Upper lobe of left lung (tissue), 6 donors: ENCODE results near the gene LIPA. TPM values are rescaled to one million over a fixed set of nuclear protein-coding genes. Genes with fewer than 3 reads are reported as not detected.

Experiments used
- ATAC-seq, 2 donors: fragments of 200-7000 bp; cut with Tn5 transposase; one replicate each; pipeline ENCODE4 v1.9.1; 2022; ENCODE audit warnings: mild to moderate bottlenecking in 2 of 2, moderate library complexity in 2 of 2; ENCODE audit not compliant: low FRiP score in 2 of 2
- DNase-seq, 2 donors: peaks; one replicate each; pipeline ENCODE4 v3.0.0-alpha.2; 2019 to 2020
- H3K27ac ChIP-seq, 4 donors: fragments of 200-600 bp; sonication (generic); one replicate each; pipeline ENCODE4 v1.5.1; 2016 to 2019
- H3K27me3 ChIP-seq, 4 donors: fragments of 200-600 bp; sonication (generic); one replicate each; pipeline ENCODE4 v1.5.1; 2017 to 2019
- H3K36me3 ChIP-seq, 4 donors: fragments of 200-600 bp; sonication (generic); one replicate each; pipeline ENCODE4 v1.5.1; 2016 to 2019
- H3K4me1 ChIP-seq, 4 donors: fragments of 200-600 bp; sonication (generic); one replicate each; pipeline ENCODE4 v1.5.1; 2018 to 2019
- H3K4me3 ChIP-seq, 4 donors: fragments of 200-600 bp; sonication (generic); one replicate each; pipeline ENCODE4 v1.5.1; 2017 to 2019; ENCODE audit warnings: mild to moderate bottlenecking in 2 of 4, moderate library complexity in 1 of 4
- H3K9me3 ChIP-seq, 4 donors: fragments of 200-600 bp; sonication (generic); one replicate each; pipeline ENCODE4 v1.5.1; 2018 to 2019
- EP300 ChIP-seq, 4 donors: sonication (generic); formaldehyde crosslinking; IDR thresholded peaks; one replicate each; pipeline ENCODE4 v1.5.1; 2017; ENCODE audit warnings: antibody characterized with exemption in 4 of 4, control low read depth in 2 of 4
- POLR2A ChIP-seq, 4 donors: fragments of 450-650 bp; IDR thresholded peaks; one replicate each; pipeline ENCODE4 v1.5.1; 2016 to 2017; ENCODE audit warnings: antibody characterized with exemption in 4 of 4, mild to moderate bottlenecking in 2 of 4
- POLR2AphosphoS5 ChIP-seq, 2 donors: sonication (generic); formaldehyde crosslinking; IDR thresholded peaks; one replicate each; pipeline ENCODE4 v1.5.1; 2017; ENCODE audit warnings: antibody characterized with exemption in 2 of 2
- WGBS, 2 donors: methylation state at CpG; one replicate each; pipeline ENCODE4 v1.1.5; 2017 to 2018; 5-methylcytosine and 5-hydroxymethylcytosine counted together
- total RNA-seq, 6 donors: library from RNA; depleted of rRNA in 4 of 6; stranded (reverse); fragments of >200 nt in 4 of 6; gene quantifications; one replicate each; pipeline versions ENCODE4 v1.1.0 to v1.2.1, GENCODE V29; 2016 to 2021
- TF ChIP-seq, protein P1 (sequence below), 6 experiments: fragments of 450-650 bp in 4 of 6; fragments of 200-600 bp in 2 of 6; sonication (generic) in 2 of 6; IDR thresholded peaks; one replicate each; pipeline ENCODE4 v1.5.1; 2016 to 2019; ENCODE audit warnings: antibody characterized with exemption in 6 of 6
- donor health status: DM: no; HTN: no; CAD: no; lungs with moderate emphysema.
- donor health status: DM: no; HTN: yes; CAD: no; lungs with severe emphysema.

The LIPA gene
- total RNA-seq, 6 donors from 2014 or later, result 28.5 to 129 (median 70.6) TPM

DNA sequence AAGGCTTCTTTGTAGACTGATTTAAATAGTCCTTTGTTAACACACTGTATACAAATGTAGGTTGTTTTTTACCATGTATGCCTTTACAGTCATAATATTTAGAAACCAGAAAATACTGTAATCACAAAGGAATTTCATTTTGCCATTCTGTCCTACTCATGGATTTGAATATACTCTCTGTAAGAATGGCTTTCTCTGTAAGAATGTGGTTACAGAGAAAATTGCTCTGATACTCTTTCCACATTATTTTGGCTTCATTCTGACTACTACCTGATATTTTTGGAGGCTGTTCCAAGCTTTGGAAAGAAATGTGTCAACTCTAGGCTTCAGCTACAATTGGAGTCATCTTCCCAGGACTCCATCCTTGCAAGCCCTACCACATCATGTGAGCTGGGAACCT, 68.0 kb downstream of the LIPA start:
- Histone ChIP-seq H3K27ac (no peak overlapping the region), H3K4me1 (peaks cover 3 to 13% (median 10%) of the 10 kb centered on the region in 4 donors), H3K9me3 (no peaks in the 10 kb centered on the region), H3K36me3 (no peaks in the 10 kb centered on the region), H3K4me3 (no peak overlapping the region), H3K27me3 (no peaks in the 10 kb centered on the region)
- TF ChIP-seq EP300 (IDR thresholded peaks at IDR 0.05) (no peak), POLR2A (IDR thresholded peaks at IDR 0.05) (no peak), POLR2AphosphoS5 (IDR thresholded peaks at IDR 0.05) (no peak)
- TF ChIP-seq, protein P1, sequence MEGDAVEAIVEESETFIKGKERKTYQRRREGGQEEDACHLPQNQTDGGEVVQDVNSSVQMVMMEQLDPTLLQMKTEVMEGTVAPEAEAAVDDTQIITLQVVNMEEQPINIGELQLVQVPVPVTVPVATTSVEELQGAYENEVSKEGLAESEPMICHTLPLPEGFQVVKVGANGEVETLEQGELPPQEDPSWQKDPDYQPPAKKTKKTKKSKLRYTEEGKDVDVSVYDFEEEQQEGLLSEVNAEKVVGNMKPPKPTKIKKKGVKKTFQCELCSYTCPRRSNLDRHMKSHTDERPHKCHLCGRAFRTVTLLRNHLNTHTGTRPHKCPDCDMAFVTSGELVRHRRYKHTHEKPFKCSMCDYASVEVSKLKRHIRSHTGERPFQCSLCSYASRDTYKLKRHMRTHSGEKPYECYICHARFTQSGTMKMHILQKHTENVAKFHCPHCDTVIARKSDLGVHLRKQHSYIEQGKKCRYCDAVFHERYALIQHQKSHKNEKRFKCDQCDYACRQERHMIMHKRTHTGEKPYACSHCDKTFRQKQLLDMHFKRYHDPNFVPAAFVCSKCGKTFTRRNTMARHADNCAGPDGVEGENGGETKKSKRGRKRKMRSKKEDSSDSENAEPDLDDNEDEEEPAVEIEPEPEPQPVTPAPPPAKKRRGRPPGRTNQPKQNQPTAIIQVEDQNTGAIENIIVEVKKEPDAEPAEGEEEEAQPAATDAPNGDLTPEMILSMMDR (IDR thresholded peaks at IDR 0.05), result no peak
- no peak for ATAC-seq
- DNase-seq, result no peak

DNA sequence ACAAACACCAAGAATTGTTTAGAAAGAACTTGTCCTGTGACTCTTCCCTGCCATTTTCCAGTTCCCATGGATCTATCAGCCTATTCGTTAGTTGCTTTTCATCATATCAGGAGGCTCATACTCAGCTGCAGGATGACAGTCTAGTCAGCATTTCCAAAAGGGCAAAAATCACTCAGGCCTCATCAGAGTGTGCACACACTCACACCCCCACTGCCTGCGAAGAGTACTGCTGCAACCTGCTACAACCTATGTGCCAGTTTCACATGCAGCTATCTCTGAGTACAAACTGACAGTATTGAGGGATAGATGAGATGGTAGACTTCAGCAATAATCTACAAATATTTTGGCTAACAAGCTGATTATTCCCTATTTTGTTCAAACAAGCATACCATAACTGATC, 68.7 kb downstream of the LIPA start:
- Histone ChIP-seq H3K4me1 (peaks cover 3 to 13% (median 10%) of the 10 kb centered on the region in 4 donors), H3K36me3 (no peaks in the 10 kb centered on the region), H3K9me3 (no peaks in the 10 kb centered on the region), H3K4me3 (no peak overlapping the region), H3K27ac (no peak overlapping the region), H3K27me3 (no peaks in the 10 kb centered on the region)
- no peak for ATAC-seq
- TF ChIP-seq EP300 (IDR thresholded peaks at IDR 0.05), result no peak
- no peak for TF ChIP-seq POLR2A (IDR thresholded peaks at IDR 0.05)
- TF ChIP-seq, protein P1 (IDR thresholded peaks at IDR 0.05), result no peak
- no peak for TF ChIP-seq POLR2AphosphoS5 (IDR thresholded peaks at IDR 0.05)
- WGBS, 2 donors, result 94 to 95% methylated on average over 2 of the region's 2 CpGs
- no peak for DNase-seq

DNA sequence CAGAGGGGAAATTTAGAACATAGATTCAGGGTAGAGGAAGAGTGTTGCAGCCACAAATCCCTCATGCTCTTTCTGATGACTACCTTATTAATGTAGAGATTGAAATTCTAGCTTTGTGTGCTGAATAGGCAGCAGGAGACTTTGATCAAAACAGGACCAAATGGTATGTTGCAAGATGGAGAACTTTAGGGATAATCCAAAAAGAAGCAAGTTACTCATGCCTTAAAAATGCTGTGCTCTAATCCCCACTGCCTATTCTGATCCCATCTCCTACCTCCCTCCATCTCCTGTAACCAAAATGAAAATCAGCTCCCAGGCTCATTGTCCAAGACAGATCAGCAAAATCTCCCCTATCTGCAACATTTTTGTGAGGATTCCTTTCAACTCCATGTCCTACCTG, 75.8 kb downstream of the LIPA start:
- TF ChIP-seq EP300 (IDR thresholded peaks at IDR 0.05) (no peak), POLR2A (IDR thresholded peaks at IDR 0.05) (no peak), POLR2AphosphoS5 (IDR thresholded peaks at IDR 0.05) (no peak)
- TF ChIP-seq, protein P1 (IDR thresholded peaks at IDR 0.05), result no peak
- Histone ChIP-seq H3K4me1 (no peaks in the 10 kb centered on the region), H3K9me3 (no peaks in the 10 kb centered on the region), H3K27ac (no peak overlapping the region), H3K27me3 (no peaks in the 10 kb centered on the region), H3K4me3 (no peak overlapping the region), H3K36me3 (no peaks in the 10 kb centered on the region)
- no peak for ATAC-seq
- DNase-seq, result no peak

DNA sequence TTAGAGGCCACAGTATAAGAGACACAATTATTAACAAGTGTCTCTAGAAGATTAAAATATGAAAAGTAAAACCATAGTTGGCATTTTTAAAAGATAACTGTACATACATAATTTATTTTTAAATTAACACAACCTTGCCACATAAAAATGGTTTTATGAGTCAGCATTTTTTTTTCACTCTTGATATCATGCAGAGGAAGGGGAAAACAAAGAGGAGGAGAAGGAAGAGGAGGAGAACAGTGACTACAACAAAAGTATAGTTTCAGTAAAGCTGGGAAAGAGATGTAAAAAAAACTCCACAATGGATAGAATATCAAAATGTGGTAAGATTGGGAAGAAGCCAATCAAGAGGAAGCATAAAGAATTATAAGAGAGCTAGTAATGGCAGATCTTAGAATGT, 78.5 kb downstream of the LIPA start:
- no peaks in the 10 kb centered on the region for H3K9me3 ChIP-seq
- DNase-seq (no peak), ATAC-seq (no peak)
- H3K4me1 ChIP-seq, result no peaks in the 10 kb centered on the region
- no peaks in the 10 kb centered on the region for H3K27me3 ChIP-seq
- no peak overlapping the region for H3K4me3 ChIP-seq
- no peaks in the 10 kb centered on the region for H3K36me3 ChIP-seq
- no peak overlapping the region for H3K27ac ChIP-seq
- TF ChIP-seq, protein P1 (IDR thresholded peaks at IDR 0.05), result no peak
- TF ChIP-seq POLR2AphosphoS5 (IDR thresholded peaks at IDR 0.05), result no peak
- no peak for TF ChIP-seq EP300 (IDR thresholded peaks at IDR 0.05)
- no peak for TF ChIP-seq POLR2A (IDR thresholded peaks at IDR 0.05)

DNA sequence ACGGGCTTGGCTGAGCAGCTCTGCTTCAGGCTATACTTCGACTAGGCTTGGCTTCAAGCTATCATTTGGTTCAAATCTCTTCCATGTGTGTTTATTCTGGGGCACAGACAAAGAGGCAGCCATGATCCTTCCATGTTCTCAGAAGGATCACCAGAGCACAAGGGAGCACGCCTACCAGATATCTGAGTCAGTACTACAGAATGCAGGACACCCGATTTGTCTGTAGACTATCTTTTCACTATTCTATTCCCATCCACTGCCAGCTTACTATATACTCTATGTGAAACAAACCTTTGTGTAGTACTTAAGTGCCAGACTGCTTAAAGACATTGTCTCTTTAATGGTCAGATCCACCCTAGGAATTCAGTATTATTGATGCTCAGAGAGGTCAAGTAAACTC, 79.6 kb downstream of the LIPA start:
- Histone ChIP-seq H3K27ac (no peak overlapping the region), H3K9me3 (no peaks in the 10 kb centered on the region), H3K27me3 (no peaks in the 10 kb centered on the region), H3K36me3 (no peaks in the 10 kb centered on the region), H3K4me1 (no peaks in the 10 kb centered on the region), H3K4me3 (no peak overlapping the region)
- no peak for TF ChIP-seq EP300 (IDR thresholded peaks at IDR 0.05)
- TF ChIP-seq, protein P1 (IDR thresholded peaks at IDR 0.05), result no peak
- 93% methylated on average over 4 of the region's 4 CpGs for WGBS, 2 donors
- ATAC-seq (no peak), DNase-seq (no peak)
